ENCODE measurements around the gene AATK. TPM values are rescaled to one million over a fixed set of nuclear protein-coding genes. Genes with fewer than 3 reads are reported as not detected.

The AATK gene
- total RNA-seq, 1 donor from 2014 or later, result 0.67 TPM

DNA sequence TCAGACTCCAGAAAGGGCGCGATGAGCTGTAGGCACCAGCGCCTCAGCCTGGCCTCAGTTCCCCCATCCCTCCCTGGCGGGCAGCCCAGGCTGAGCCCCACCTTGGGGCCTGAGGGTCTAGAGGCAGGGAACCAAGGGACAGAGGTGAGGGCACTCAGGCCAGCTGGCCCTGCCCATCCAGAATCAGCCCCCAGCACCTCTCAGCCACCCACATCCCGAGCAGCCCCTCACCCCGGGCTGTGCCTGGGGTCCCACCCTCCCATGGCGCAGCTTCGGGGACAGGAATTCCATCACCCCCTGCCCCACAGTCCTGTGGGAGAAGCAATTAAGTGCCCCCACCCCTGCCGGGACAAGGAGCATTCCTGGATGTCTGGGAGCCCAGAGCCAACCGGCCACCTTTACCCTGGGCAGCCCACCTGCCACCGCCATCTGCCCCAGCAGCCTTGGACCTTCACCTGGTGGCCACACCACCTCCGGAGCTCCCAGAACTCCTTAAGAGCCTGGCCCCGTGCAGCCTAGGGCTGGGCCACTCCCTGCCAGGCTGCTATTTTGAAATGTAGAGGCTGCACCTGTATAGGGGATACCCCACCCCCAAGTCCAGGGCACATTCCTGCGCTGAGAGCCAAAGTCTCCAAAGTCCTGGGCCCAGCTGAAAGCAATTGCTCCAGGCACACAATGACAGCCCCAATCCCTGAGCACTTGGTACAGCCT lies 34.4 kb downstream of the AATK start:
- DNase-seq (ENCODE audit: low spot score), result no peak
- no peak overlapping the region for H3K27ac Mint-ChIP-seq (ENCODE audit: unreplicated experiment)
- no peaks in the 10 kb centered on the region for H3K4me1 Mint-ChIP-seq (ENCODE audit: low read depth)
- H3K9me3 Mint-ChIP-seq (ENCODE audit: low read depth), result no peaks in the 10 kb centered on the region
- TF ChIP-seq, protein P1, sequence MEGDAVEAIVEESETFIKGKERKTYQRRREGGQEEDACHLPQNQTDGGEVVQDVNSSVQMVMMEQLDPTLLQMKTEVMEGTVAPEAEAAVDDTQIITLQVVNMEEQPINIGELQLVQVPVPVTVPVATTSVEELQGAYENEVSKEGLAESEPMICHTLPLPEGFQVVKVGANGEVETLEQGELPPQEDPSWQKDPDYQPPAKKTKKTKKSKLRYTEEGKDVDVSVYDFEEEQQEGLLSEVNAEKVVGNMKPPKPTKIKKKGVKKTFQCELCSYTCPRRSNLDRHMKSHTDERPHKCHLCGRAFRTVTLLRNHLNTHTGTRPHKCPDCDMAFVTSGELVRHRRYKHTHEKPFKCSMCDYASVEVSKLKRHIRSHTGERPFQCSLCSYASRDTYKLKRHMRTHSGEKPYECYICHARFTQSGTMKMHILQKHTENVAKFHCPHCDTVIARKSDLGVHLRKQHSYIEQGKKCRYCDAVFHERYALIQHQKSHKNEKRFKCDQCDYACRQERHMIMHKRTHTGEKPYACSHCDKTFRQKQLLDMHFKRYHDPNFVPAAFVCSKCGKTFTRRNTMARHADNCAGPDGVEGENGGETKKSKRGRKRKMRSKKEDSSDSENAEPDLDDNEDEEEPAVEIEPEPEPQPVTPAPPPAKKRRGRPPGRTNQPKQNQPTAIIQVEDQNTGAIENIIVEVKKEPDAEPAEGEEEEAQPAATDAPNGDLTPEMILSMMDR (IDR thresholded peaks at IDR 0.05), result no peak
- no peak overlapping the region for H3K4me3 Mint-ChIP-seq (ENCODE audit: unreplicated experiment)
- peaks cover 4% of the 10 kb centered on the region for H3K27me3 Mint-ChIP-seq (ENCODE audit: low read depth)
- no peaks in the 10 kb centered on the region for H3K36me3 Mint-ChIP-seq (ENCODE audit: low read depth)

- H3K4me3 Mint-ChIP-seq (ENCODE audit: unreplicated experiment), result no peak overlapping the region
- TF ChIP-seq, protein P1 (IDR thresholded peaks at IDR 0.05), result no peak
- H3K36me3 Mint-ChIP-seq (ENCODE audit: low read depth), result no peaks in the 10 kb centered on the region
- H3K27ac Mint-ChIP-seq (ENCODE audit: unreplicated experiment), result no peak overlapping the region
- no peak for DNase-seq (ENCODE audit: low spot score)
- H3K9me3 Mint-ChIP-seq (ENCODE audit: low read depth), result no peaks in the 10 kb centered on the region
- H3K4me1 Mint-ChIP-seq (ENCODE audit: low read depth), result no peaks in the 10 kb centered on the region
- peaks cover 4% of the 10 kb centered on the region for H3K27me3 Mint-ChIP-seq (ENCODE audit: low read depth)
These were observed 35.3 kb downstream of the AATK start for GRCh38 chr17:81130385-81131361.

- DNase-seq (ENCODE audit: low spot score), result no peak
- Mint-ChIP-seq H3K27me3 (ENCODE audit: low read depth) (no peaks in the 10 kb centered on the region), H3K36me3 (ENCODE audit: low read depth) (no peaks in the 10 kb centered on the region), H3K27ac (ENCODE audit: unreplicated experiment) (no peak overlapping the region), H3K4me3 (ENCODE audit: unreplicated experiment) (no peak overlapping the region), H3K9me3 (ENCODE audit: low read depth) (no peaks in the 10 kb centered on the region), H3K4me1 (ENCODE audit: low read depth) (no peaks in the 10 kb centered on the region)
- TF ChIP-seq, protein P1 (IDR thresholded peaks at IDR 0.05), result no peak
These were observed 36.2 kb downstream of the AATK start for GRCh38 chr17:81129711-81130367.

DNA sequence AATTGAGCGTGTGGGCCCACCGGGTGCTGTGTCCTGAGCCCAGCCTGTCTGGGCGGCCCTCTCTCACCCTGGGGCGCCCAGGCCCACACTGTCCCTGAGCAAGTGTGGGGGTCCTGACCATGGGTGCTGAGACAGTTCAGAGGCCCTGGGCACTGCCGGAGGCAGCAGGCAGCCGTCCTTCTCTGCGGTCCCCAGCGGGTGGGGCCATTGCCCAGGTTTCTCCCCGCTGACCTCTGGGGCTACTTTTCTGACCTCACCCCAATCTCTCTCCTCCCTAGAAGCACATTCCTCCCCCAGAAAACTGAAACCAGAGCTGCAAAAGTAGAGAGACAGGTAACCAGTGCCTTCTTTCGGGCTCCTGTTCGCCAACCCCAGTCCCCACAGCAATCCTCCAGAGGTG lies 36.7 kb downstream of the AATK start:
- Mint-ChIP-seq H3K27me3 (ENCODE audit: low read depth) (no peaks in the 10 kb centered on the region), H3K9me3 (ENCODE audit: low read depth) (no peaks in the 10 kb centered on the region), H3K4me3 (ENCODE audit: unreplicated experiment) (no peak overlapping the region), H3K27ac (ENCODE audit: unreplicated experiment) (no peak overlapping the region), H3K4me1 (ENCODE audit: low read depth) (no peaks in the 10 kb centered on the region), H3K36me3 (ENCODE audit: low read depth) (no peaks in the 10 kb centered on the region)
- TF ChIP-seq, protein P1 (IDR thresholded peaks at IDR 0.05), result peak; percentile 28
- no peak for DNase-seq (ENCODE audit: low spot score)

GRCh38 chr17:81128774-81129173 lies 37.2 kb downstream of the AATK start:
- DNase-seq (ENCODE audit: low spot score), result no peak
- Mint-ChIP-seq H3K9me3 (ENCODE audit: low read depth) (no peaks in the 10 kb centered on the region), H3K4me3 (ENCODE audit: unreplicated experiment) (no peak overlapping the region), H3K27me3 (ENCODE audit: low read depth) (no peaks in the 10 kb centered on the region), H3K27ac (ENCODE audit: unreplicated experiment) (no peak overlapping the region), H3K36me3 (ENCODE audit: low read depth) (no peaks in the 10 kb centered on the region), H3K4me1 (ENCODE audit: low read depth) (no peaks in the 10 kb centered on the region)
- TF ChIP-seq, protein P1 (IDR thresholded peaks at IDR 0.05), result no peak
